ENCODE measurements around the gene NLRC3. TPM values are rescaled to one million over a fixed set of nuclear protein-coding genes. Genes with fewer than 3 reads are reported as not detected.
A peak's percentile ranks its signal among the peaks of the same experiment; 100 is the strongest.

Gene NLRC3
- total RNA-seq, 6 donors from 2014 or later: 2.6 to 19.9 (median 3.9) TPM

GRCh38 chr16:3580251-3580651 is 3.0 kb upstream of the NLRC3 start:
- H3K9me3 ChIP-seq: no peaks in the 10 kb centered on the region

GRCh38 chr16:3579776-3580175 is 2.6 kb upstream of the NLRC3 start:
- H3K4me1 ChIP-seq: peaks cover 11 to 32% (median 19%) of the 10 kb centered on the region in 4 donors
- 85 to 95% methylated on average over 7 of the region's 7 CpGs for WGBS, 2 donors
- no peaks in the 10 kb centered on the region for H3K27me3 ChIP-seq
- peak overlapping the region in 1 of 4 donors; percentile 72 for H3K27ac ChIP-seq
- DNase-seq: no peak
- H3K9me3 ChIP-seq: no peaks in the 10 kb centered on the region
- H3K4me3 ChIP-seq: no peak overlapping the region
- ATAC-seq (ENCODE audit: low FRiP score in 2 of 2): no peak
- TF ChIP-seq EP300 (IDR thresholded peaks at IDR 0.05): no peak
- TF ChIP-seq POLR2A (IDR thresholded peaks at IDR 0.05): no peak
- TF ChIP-seq CTCF (IDR thresholded peaks at IDR 0.05): no peak
- no peak for TF ChIP-seq POLR2AphosphoS5 (IDR thresholded peaks at IDR 0.05)
- H3K36me3 ChIP-seq: peaks cover 0 to 21% (median 10%) of the 10 kb centered on the region in 4 donors

More at GRCh38 chr16:3580251-3580651, 3.0 kb upstream of the NLRC3 start:
- peaks cover 11 to 32% (median 19%) of the 10 kb centered on the region in 4 donors for H3K4me1 ChIP-seq
- peaks cover 0 to 21% (median 10%) of the 10 kb centered on the region in 4 donors for H3K36me3 ChIP-seq
- DNase-seq: no peak
- H3K27me3 ChIP-seq: no peaks in the 10 kb centered on the region
- WGBS, 2 donors: 55 to 71% methylated on average over 11 of the region's 11 CpGs
- no peak overlapping the region for H3K4me3 ChIP-seq
- no peak overlapping the region for H3K27ac ChIP-seq
- no peak for ATAC-seq (ENCODE audit: low FRiP score in 2 of 2)
- TF ChIP-seq POLR2AphosphoS5 (IDR thresholded peaks at IDR 0.05): no peak
- TF ChIP-seq CTCF (IDR thresholded peaks at IDR 0.05): no peak
- no peak for TF ChIP-seq POLR2A (IDR thresholded peaks at IDR 0.05)
- TF ChIP-seq EP300 (IDR thresholded peaks at IDR 0.05): no peak

- no peak for DNase-seq
- peaks cover 11 to 32% (median 19%) of the 10 kb centered on the region in 4 donors for H3K4me1 ChIP-seq
- peak overlapping the region in 2 of 4 donors; percentile 60 to 72 for H3K27ac ChIP-seq
- H3K36me3 ChIP-seq: peaks cover 0 to 15% (median 3%) of the 10 kb centered on the region in 4 donors
- ATAC-seq (ENCODE audit: low FRiP score in 2 of 2): peak in 1 of 2 donors; percentile 10
- H3K9me3 ChIP-seq: no peaks in the 10 kb centered on the region
- H3K27me3 ChIP-seq: no peaks in the 10 kb centered on the region
- 32 to 36% methylated on average over 12 to 13 of the region's 20 CpGs for WGBS, 2 donors
- no peak for TF ChIP-seq EP300 (IDR thresholded peaks at IDR 0.05)
- TF ChIP-seq CTCF (IDR thresholded peaks at IDR 0.05): no peak
- no peak for TF ChIP-seq POLR2A (IDR thresholded peaks at IDR 0.05)
- TF ChIP-seq POLR2AphosphoS5 (IDR thresholded peaks at IDR 0.05): no peak
- peak overlapping the region in 1 of 4 donors; percentile 10 for H3K4me3 ChIP-seq
Observed at GRCh38 chr16:3578610-3579551, 1.7 kb upstream of the NLRC3 start.

- TF ChIP-seq POLR2A (IDR thresholded peaks at IDR 0.05) (no peak), POLR2AphosphoS5 (IDR thresholded peaks at IDR 0.05) (no peak), EP300 (IDR thresholded peaks at IDR 0.05) (no peak), CTCF (IDR thresholded peaks at IDR 0.05) (no peak)
- Histone ChIP-seq H3K9me3 (no peaks in the 10 kb centered on the region), H3K36me3 (peaks cover 0 to 8% (median 0%) of the 10 kb centered on the region in 4 donors), H3K4me1 (peaks cover 11 to 32% (median 19%) of the 10 kb centered on the region in 4 donors), H3K4me3 (no peak overlapping the region), H3K27ac (peak overlapping the region in 3 of 4 donors; percentile 54 to 72 (median 60)), H3K27me3 (no peaks in the 10 kb centered on the region)
- 65 to 72% methylated on average over 8 of the region's 8 CpGs for WGBS, 2 donors
- DNase-seq: no peak
- no peak for ATAC-seq (ENCODE audit: low FRiP score in 2 of 2)
Observed at GRCh38 chr16:3578121-3578520, 918 bp upstream of the NLRC3 start.

All from upper lobe of left lung (tissue), 6 donors.